GM12878 (cell line): ENCODE results near the gene DPEP1. TPM values are rescaled to one million over a fixed set of nuclear protein-coding genes. Genes with fewer than 3 reads are reported as not detected.

Source experiments
- FOXK2 ChIP-seq: fragments of 450-650 bp; IDR thresholded peaks from 2 replicates; pipeline ENCODE4 v1.6.1; 2017; ENCODE audit warnings: mild to moderate bottlenecking, moderate library complexity
- HCFC1 ChIP-seq: fragments of 150-350 bp; IDR thresholded peaks from 2 replicates; pipeline ENCODE4 v1.6.1; 2014; ENCODE audit warnings: low read length
- IRF4 ChIP-seq: IDR thresholded peaks from 2 replicates; pipeline ENCODE4 v1.6.1; 2011; ENCODE audit warnings: low read depth, low read length
- MXI1 ChIP-seq: fragments of 150-350 bp; IDR thresholded peaks from 2 replicates; pipeline ENCODE4 v1.6.1; 2011; ENCODE audit warnings: low read depth, mild to moderate bottlenecking, inconsistent platforms, low read length, improper control_type of control experiment
- NKRF ChIP-seq: fragments of 450-650 bp; conservative IDR thresholded peaks from 2 replicates; pipeline ENCODE4 v1.6.1; 2017; ENCODE audit warnings: mild to moderate bottlenecking, moderate library complexity
- NR2C2 ChIP-seq: IDR thresholded peaks from 2 replicates; pipeline ENCODE4 v1.6.1; 2011; ENCODE audit warnings: borderline replicate concordance, low read depth; ENCODE audit not compliant: control insufficient read depth, insufficient read length
- RAD51 ChIP-seq: fragments of 450-650 bp; IDR thresholded peaks from 2 replicates; pipeline ENCODE4 v1.6.1; 2016; ENCODE audit warnings: moderate library complexity, mild to moderate bottlenecking, inconsistent platforms
- TCF12 ChIP-seq: IDR thresholded peaks from 2 replicates; pipeline ENCODE4 v1.6.1; 2011; ENCODE audit warnings: low read depth, mild to moderate bottlenecking, low read length
- polyA plus RNA-seq, 11 experiments: library from polyadenylated mRNA; depleted of rRNA in 4 of 11; unstranded in 6 of 11; stranded (reverse) in 5 of 11; fragments of >200 nt; fragmentation: Nextera tagmentation in 4 of 11; fragmentation: Illumina TruSeq in 1 of 11; extraction: Ambion mirVana in 4 of 11; extraction: Trizol in 1 of 11; gene quantifications; 1 replicate in 1 of 11; 2 replicates in 10 of 11; pipeline versions ENCODE4 v1.2.1 to v1.2.3, GENCODE V29; 2011 to 2016; ENCODE audit warnings: inconsistent platforms in 2 of 11, missing spikeins in 2 of 11, low read depth in 1 of 11
- total RNA-seq, 4 experiments: library from RNA; depleted of rRNA in 3 of 4; stranded (reverse); fragments of >200 nt in 3 of 4; fragmentation: Illumina TruSeq in 1 of 4; extraction: Trizol in 1 of 4; gene quantifications; 2 replicates each; pipeline versions ENCODE4 v1.2.1 to v1.2.3, GENCODE V29; 2013 to 2021

The DPEP1 gene
- total and polyA plus RNA-seq, 10 of the 15 experiments (the other 5 are each of a cell fraction or from before 2014, with no cell fraction given): not detected

GRCh38 chr16:89687092-89687940, 73.9 kb downstream of the DPEP1 start (continued):
- TF ChIP-seq IRF4: no peak
- peak; percentile 85 for TF ChIP-seq MXI1
- TF ChIP-seq NKRF: peak; percentile 36; the same call in 1 of the 2 replicates
- peak; percentile 7; the same call in 1 of the 2 replicates for TF ChIP-seq TCF12
- peak; percentile 81 for TF ChIP-seq FOXK2
- no peak for TF ChIP-seq NR2C2
- TF ChIP-seq HCFC1: 0 out of 2 replicates have a peak, but pooled peaks have one; percentile 19
- TF ChIP-seq RAD51: peak; percentile 62; the same call in 1 of the 2 replicates

Other genes with a start within 250 kb of the DPEP1 start
Only the 7 nearest of the 12 such genes appear.
- 75.9 and 80.1 TPM in 2 replicates for gene SPG7, start 105.2 kb upstream of the DPEP1 start, total RNA-seq (2014; rRNA removed)
- gene SPG7, start 105.2 kb upstream of the DPEP1 start, total RNA-seq (2014; rRNA removed; fragmentation: Illumina TruSeq; extraction: Trizol): 36.9 and 40.0 TPM in 2 replicates
- gene SPG7, start 105.2 kb upstream of the DPEP1 start, total RNA-seq (2021): 60.5 and 74.5 TPM in 2 replicates
- 24.5 and 31.9 TPM in 2 replicates for gene SPG7, start 105.2 kb upstream of the DPEP1 start, polyA plus RNA-seq (2011; rRNA removed)
- 23.1 and 36.7 TPM in 2 replicates for gene SPG7, start 105.2 kb upstream of the DPEP1 start, polyA plus RNA-seq (2014; fragmentation: Illumina TruSeq; extraction: Trizol)
- 1 to 10 TPM; 5.9 to 9.8 TPM for gene SPG7, start 105.2 kb upstream of the DPEP1 start, polyA plus RNA-seq (2014; fragmentation: Nextera tagmentation; extraction: Ambion mirVana)
- 75.4 and 93.5 TPM in 2 replicates for gene SPG7, start 105.2 kb upstream of the DPEP1 start, polyA plus RNA-seq (2014; rRNA removed)
- gene SPG7, start 105.2 kb upstream of the DPEP1 start, polyA plus RNA-seq (2016; fragmentation: Nextera tagmentation; extraction: Ambion mirVana): 10 to 100 TPM; 65.0 to 68.7 TPM
- 7,892 and 9,428 TPM in 2 replicates for gene RPL13, start 53.0 kb upstream of the DPEP1 start, total RNA-seq (2014; rRNA removed)
- gene RPL13, start 53.0 kb upstream of the DPEP1 start, total RNA-seq (2014; rRNA removed; fragmentation: Illumina TruSeq; extraction: Trizol): 2,108 and 2,400 TPM in 2 replicates
- gene RPL13, start 53.0 kb upstream of the DPEP1 start, total RNA-seq (2021): 4,034 and 4,132 TPM in 2 replicates
- gene RPL13, start 53.0 kb upstream of the DPEP1 start, polyA plus RNA-seq (2011; rRNA removed): 1,025 and 2,315 TPM in 2 replicates
- 872 and 1,693 TPM in 2 replicates for gene RPL13, start 53.0 kb upstream of the DPEP1 start, polyA plus RNA-seq (2014; fragmentation: Illumina TruSeq; extraction: Trizol)
- gene RPL13, start 53.0 kb upstream of the DPEP1 start, polyA plus RNA-seq (2014; fragmentation: Nextera tagmentation; extraction: Ambion mirVana): 1,000 to 10,000 TPM in 1 of 2 experiments, 100 to 1,000 TPM in 1; 386 to 1,247 TPM
- 6,764 and 8,907 TPM in 2 replicates for gene RPL13, start 53.0 kb upstream of the DPEP1 start, polyA plus RNA-seq (2014; rRNA removed)
- gene RPL13, start 53.0 kb upstream of the DPEP1 start, polyA plus RNA-seq (2016; fragmentation: Nextera tagmentation; extraction: Ambion mirVana): 1,000 to 10,000 TPM; 2,572 to 2,650 TPM
- 22.5 and 23.4 TPM in 2 replicates for gene CPNE7, start 37.9 kb upstream of the DPEP1 start, total RNA-seq (2014; rRNA removed)
- 13.1 and 13.5 TPM in 2 replicates for gene CPNE7, start 37.9 kb upstream of the DPEP1 start, total RNA-seq (2014; rRNA removed; fragmentation: Illumina TruSeq; extraction: Trizol)
- gene CPNE7, start 37.9 kb upstream of the DPEP1 start, total RNA-seq (2021): 39.6 and 46.9 TPM in 2 replicates
- 6.1 and 7.4 TPM in 2 replicates for gene CPNE7, start 37.9 kb upstream of the DPEP1 start, polyA plus RNA-seq (2011; rRNA removed)
- gene CPNE7, start 37.9 kb upstream of the DPEP1 start, polyA plus RNA-seq (2014; fragmentation: Illumina TruSeq; extraction: Trizol): 16.5 and 17.5 TPM in 2 replicates
- gene CPNE7, start 37.9 kb upstream of the DPEP1 start, polyA plus RNA-seq (2014; fragmentation: Nextera tagmentation; extraction: Ambion mirVana): 1 to 10 TPM in 1 of 2 experiments, under 1 TPM in 1; 0.29 to 1.1 TPM
- 39.7 and 49.2 TPM in 2 replicates for gene CPNE7, start 37.9 kb upstream of the DPEP1 start, polyA plus RNA-seq (2014; rRNA removed)
- 10 to 100 TPM; 17.6 to 19.7 TPM for gene CPNE7, start 37.9 kb upstream of the DPEP1 start, polyA plus RNA-seq (2016; fragmentation: Nextera tagmentation; extraction: Ambion mirVana)
- gene CHMP1A, start 44.1 kb downstream of the DPEP1 start, total RNA-seq (2014; rRNA removed): 59.0 and 67.8 TPM in 2 replicates
- 36.3 and 41.5 TPM in 2 replicates for gene CHMP1A, start 44.1 kb downstream of the DPEP1 start, total RNA-seq (2014; rRNA removed; fragmentation: Illumina TruSeq; extraction: Trizol)
- gene CHMP1A, start 44.1 kb downstream of the DPEP1 start, total RNA-seq (2021): 81.4 and 85.3 TPM in 2 replicates
- 20.7 and 41.0 TPM in 2 replicates for gene CHMP1A, start 44.1 kb downstream of the DPEP1 start, polyA plus RNA-seq (2011; rRNA removed)
- gene CHMP1A, start 44.1 kb downstream of the DPEP1 start, polyA plus RNA-seq (2014; fragmentation: Illumina TruSeq; extraction: Trizol): 12.3 and 36.2 TPM in 2 replicates
- 1 to 10 TPM; 1.0 to 3.8 TPM for gene CHMP1A, start 44.1 kb downstream of the DPEP1 start, polyA plus RNA-seq (2014; fragmentation: Nextera tagmentation; extraction: Ambion mirVana)
- gene CHMP1A, start 44.1 kb downstream of the DPEP1 start, polyA plus RNA-seq (2014; rRNA removed): 82.8 and 97.4 TPM in 2 replicates
- 10 to 100 TPM; 81.2 to 86.7 TPM for gene CHMP1A, start 44.1 kb downstream of the DPEP1 start, polyA plus RNA-seq (2016; fragmentation: Nextera tagmentation; extraction: Ambion mirVana)
- gene SPATA33, start 44.2 kb downstream of the DPEP1 start, total RNA-seq (2014; rRNA removed): 5.1 and 6.9 TPM in 2 replicates
- 5.6 and 7.1 TPM in 2 replicates for gene SPATA33, start 44.2 kb downstream of the DPEP1 start, total RNA-seq (2014; rRNA removed; fragmentation: Illumina TruSeq; extraction: Trizol)
- gene SPATA33, start 44.2 kb downstream of the DPEP1 start, total RNA-seq (2021): 11.1 and 12.1 TPM in 2 replicates
- gene SPATA33, start 44.2 kb downstream of the DPEP1 start, polyA plus RNA-seq (2011; rRNA removed): 2.4 and 3.4 TPM in 2 replicates
- 4.9 and 8.3 TPM in 2 replicates for gene SPATA33, start 44.2 kb downstream of the DPEP1 start, polyA plus RNA-seq (2014; fragmentation: Illumina TruSeq; extraction: Trizol)
- 1 to 10 TPM; 1.1 to 2.9 TPM for gene SPATA33, start 44.2 kb downstream of the DPEP1 start, polyA plus RNA-seq (2014; fragmentation: Nextera tagmentation; extraction: Ambion mirVana)
- 8.1 and 10.9 TPM in 2 replicates for gene SPATA33, start 44.2 kb downstream of the DPEP1 start, polyA plus RNA-seq (2014; rRNA removed)
- gene SPATA33, start 44.2 kb downstream of the DPEP1 start, polyA plus RNA-seq (2016; fragmentation: Nextera tagmentation; extraction: Ambion mirVana): 10 to 100 TPM; 15.7 to 15.8 TPM
- gene CDK10, start 73.0 kb downstream of the DPEP1 start, total RNA-seq (2014; rRNA removed): 31.8 and 41.9 TPM in 2 replicates
- gene CDK10, start 73.0 kb downstream of the DPEP1 start, total RNA-seq (2014; rRNA removed; fragmentation: Illumina TruSeq; extraction: Trizol): 20.8 and 23.5 TPM in 2 replicates
- 45.3 and 58.7 TPM in 2 replicates for gene CDK10, start 73.0 kb downstream of the DPEP1 start, total RNA-seq (2021)
- 22.1 and 30.1 TPM in 2 replicates for gene CDK10, start 73.0 kb downstream of the DPEP1 start, polyA plus RNA-seq (2011; rRNA removed)
- 12.1 and 26.5 TPM in 2 replicates for gene CDK10, start 73.0 kb downstream of the DPEP1 start, polyA plus RNA-seq (2014; fragmentation: Illumina TruSeq; extraction: Trizol)
- gene CDK10, start 73.0 kb downstream of the DPEP1 start, polyA plus RNA-seq (2014; fragmentation: Nextera tagmentation; extraction: Ambion mirVana): 1 to 10 TPM; 1.5 to 2.5 TPM
- gene CDK10, start 73.0 kb downstream of the DPEP1 start, polyA plus RNA-seq (2014; rRNA removed): 56.8 and 58.6 TPM in 2 replicates
- gene CDK10, start 73.0 kb downstream of the DPEP1 start, polyA plus RNA-seq (2016; fragmentation: Nextera tagmentation; extraction: Ambion mirVana): 10 to 100 TPM; 54.1 to 55.6 TPM
- 4.9 and 6.9 TPM in 2 replicates for gene SPATA2L, start 88.1 kb downstream of the DPEP1 start, total RNA-seq (2014; rRNA removed)
- 0.78 and 1.0 TPM in 2 replicates for gene SPATA2L, start 88.1 kb downstream of the DPEP1 start, total RNA-seq (2014; rRNA removed; fragmentation: Illumina TruSeq; extraction: Trizol)
- 6.9 and 7.8 TPM in 2 replicates for gene SPATA2L, start 88.1 kb downstream of the DPEP1 start, total RNA-seq (2021)
- 1.2 and 2.3 TPM in 2 replicates for gene SPATA2L, start 88.1 kb downstream of the DPEP1 start, polyA plus RNA-seq (2011; rRNA removed)
- 0.24 TPM in 1 of 2 replicates, not detected in the other for gene SPATA2L, start 88.1 kb downstream of the DPEP1 start, polyA plus RNA-seq (2014; fragmentation: Illumina TruSeq; extraction: Trizol)
- gene SPATA2L, start 88.1 kb downstream of the DPEP1 start, polyA plus RNA-seq (2014; fragmentation: Nextera tagmentation; extraction: Ambion mirVana): under 1 TPM in 1 of 2 experiments, not detected in 1; 0.20 TPM
- 4.7 and 6.0 TPM in 2 replicates for gene SPATA2L, start 88.1 kb downstream of the DPEP1 start, polyA plus RNA-seq (2014; rRNA removed)
- 1 to 10 TPM; 3.9 to 5.9 TPM for gene SPATA2L, start 88.1 kb downstream of the DPEP1 start, polyA plus RNA-seq (2016; fragmentation: Nextera tagmentation; extraction: Ambion mirVana)